GM19328 (cell line): ENCODE data around the gene SMPD3.

ENCODE experiments used
- ATAC-seq: cut with Tn5 transposase; IDR thresholded peaks from one replicate; pipeline ENCODE4 v1.9.1; 2021; ENCODE audit warnings: mild to moderate bottlenecking, moderate library complexity; ENCODE audit not compliant: unreplicated experiment

Gene SMPD3

DNA sequence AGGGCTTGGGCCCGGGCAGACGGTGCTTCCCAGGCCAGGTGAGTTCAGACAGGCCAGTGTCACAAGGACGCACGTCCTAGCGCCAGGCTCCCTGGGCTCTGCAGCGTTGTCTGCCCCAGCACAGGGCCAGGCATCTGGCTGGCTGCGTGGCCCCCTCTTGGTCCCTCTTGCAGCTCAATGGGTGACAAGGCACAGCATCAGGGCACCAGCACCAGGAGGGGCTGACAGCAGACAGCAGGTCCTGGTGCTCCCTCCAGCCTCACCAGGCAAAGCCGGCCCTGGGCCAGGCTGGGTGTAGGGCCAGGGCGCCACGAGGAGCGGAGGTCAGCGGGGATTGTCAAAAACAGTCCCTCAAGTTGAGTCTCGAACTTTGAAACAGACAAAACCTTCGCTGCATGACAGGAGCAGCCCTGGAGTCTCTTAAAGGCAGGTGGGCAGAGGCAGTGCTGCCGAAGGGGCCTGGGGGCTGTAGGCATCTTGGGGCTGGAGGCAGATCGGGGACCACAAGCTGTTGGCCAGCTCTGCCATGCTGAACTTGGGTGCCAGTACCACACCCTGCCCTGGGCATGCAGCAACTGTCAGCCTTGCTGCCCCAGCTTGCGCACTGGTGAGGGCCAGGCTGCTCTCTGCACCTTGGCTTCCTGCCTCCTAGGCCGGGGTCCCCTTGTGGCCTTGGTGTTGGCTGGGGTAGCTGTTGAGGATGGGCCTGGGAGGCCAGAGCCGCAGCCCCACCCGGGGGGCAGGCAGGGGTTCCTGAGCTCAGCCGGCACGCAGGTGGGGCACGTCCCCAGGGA, 88.7 kb downstream of the SMPD3 start:
- ATAC-seq: no peak

DNA sequence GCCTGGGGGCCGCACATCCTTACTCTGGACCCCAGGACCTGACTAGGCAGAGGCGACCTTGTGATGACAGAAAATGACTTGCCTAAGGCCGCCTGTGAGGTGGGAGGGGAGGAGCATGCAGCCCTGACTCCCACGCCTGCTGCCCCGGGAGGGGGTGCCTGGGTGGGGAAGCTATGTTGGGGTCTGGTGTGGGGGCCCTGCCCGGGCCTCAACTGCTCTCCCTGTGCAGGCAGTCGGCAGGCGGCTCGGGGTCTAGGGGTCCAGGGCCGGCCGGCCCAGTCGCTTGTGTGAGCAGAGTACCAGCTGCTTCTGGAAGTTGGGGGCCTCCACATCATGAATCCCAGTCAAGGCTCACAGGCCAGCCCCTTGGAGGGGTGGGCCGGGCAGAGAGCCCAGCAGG, 89.4 kb downstream of the SMPD3 start:
- ATAC-seq: no peak

DNA sequence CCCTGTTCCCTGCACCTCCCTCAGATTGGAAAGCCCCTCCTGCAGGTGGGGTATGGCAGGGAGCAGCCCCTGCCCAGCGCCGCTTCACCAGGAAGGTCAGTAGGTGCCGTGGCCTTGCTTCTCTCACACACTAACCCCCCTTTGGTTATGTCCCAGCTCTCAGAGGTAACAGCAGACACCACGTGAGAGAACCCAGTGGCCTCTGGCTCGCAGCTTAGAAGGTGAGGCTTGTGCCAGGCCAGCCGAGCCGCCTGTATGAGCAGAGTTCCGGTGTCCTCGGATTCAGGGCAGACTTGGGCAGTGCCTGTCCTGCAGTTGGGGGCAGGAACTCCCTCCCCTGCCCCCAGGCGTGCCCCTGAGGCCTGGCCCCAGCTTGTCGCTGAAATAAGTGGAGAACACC, 90.4 kb downstream of the SMPD3 start:
- no peak for ATAC-seq

DNA sequence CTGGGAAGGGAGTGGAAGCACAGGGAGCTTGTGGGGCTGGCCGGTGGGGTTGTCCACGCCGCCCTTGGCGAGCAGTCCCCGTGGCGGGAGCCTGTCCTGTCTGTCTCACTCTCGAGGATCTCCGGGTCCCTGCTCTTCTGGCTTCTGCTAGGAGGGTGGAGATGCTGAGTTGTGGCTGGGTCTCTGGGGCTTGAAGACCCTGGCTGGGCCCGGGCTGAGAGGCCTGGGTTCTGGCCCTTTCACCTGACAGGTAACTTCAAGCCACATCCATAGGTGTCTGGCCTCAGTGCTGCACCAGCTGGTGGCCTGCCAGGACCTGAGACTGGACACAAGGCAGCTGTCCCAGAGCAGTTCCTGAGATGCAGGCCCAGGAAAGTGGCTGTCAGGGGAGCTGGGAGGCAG, 90.8 kb downstream of the SMPD3 start:
- ATAC-seq: no peak

DNA sequence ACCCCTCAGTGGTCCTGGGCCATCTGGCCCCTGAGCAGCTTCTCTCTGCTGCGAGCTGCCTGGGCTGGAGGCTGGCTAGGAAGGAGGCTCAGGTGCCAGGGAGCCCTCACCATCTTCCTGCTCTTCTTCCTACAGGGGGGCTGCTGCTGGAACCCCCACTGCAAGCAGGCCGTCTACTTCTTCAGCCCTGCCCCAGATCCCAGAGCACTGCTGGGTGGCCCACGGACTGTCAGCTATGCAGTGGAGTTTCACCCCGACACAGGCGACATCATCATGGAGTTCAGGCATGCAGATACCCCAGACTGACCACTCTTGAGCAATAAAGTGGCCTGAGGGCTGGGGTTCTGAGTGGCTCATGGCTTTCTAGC, 91.4 kb downstream of the SMPD3 start:
- no peak for ATAC-seq

DNA sequence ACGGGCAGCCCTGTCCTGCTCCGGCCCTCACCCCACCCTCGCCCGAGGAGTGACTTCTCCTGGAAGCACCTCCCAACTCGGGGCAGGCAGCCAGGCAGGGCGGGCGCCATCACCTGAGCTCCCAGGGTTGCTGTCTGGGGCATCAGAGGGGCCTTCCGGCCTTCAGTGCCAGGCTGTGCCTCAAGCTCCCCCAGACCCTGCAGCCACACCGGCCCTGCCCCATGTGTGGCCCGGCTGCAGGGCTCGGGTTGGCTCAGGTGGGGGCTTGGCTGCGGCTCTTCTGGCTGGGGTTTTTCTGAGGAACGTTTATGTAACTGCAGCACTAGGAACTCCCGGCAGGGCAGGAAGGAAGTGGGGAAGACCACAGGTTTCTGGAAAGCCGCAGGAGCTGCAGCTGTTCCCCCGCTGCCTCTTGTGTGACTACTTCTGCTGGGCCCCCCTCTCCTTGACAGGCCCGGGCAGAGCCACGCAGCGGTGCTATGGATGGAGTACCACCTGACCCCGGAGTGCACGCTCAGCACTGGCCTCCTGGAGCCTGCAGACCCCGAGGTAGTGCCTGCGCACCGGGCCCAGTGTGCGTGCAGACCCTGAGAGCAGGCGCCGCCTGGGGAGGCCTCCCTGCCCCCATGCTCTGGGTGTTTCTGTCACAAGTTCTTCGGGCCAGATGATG, 91.9 kb downstream of the SMPD3 start:
- ATAC-seq: peak; percentile 69

DNA sequence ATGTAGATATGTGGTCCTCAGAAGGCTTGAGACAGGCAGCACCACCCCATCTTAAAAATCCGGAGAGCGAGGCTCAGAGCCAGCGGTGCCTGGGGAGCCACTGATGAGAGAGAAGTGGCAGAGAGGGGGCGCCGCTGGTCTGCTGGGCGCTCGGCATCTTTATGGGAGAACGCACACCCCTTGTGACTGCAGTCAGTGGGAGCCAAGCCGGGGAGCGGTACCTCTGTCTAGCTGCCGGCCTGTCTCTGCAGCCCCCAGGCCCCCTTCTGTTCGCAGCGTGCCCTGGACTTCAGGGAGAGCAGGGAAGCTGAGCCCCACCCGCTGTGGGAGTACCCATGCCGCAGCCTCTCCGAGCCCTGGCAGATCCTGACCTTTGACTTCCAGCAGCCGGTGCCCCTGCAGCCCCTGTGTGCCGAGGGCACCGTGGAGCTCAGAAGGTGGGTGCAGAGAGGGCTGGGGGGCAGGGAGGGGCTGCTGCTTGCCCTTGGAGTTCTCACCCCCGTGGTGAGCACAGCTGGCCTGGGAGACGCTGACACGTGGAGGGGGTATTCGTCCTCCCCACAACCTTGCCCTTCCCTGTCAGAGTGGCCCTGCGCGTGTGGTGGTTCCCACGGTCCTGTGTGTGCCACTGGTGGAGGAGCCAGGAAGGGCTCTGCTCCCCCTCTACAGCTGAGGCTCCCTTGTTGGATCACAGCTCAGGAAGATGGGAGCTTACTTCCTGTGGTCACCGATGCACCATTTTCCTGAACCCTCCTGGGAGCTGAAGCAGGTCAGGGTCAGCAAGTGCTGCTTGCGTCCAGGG, 92.7 kb downstream of the SMPD3 start:
- no peak for ATAC-seq

DNA sequence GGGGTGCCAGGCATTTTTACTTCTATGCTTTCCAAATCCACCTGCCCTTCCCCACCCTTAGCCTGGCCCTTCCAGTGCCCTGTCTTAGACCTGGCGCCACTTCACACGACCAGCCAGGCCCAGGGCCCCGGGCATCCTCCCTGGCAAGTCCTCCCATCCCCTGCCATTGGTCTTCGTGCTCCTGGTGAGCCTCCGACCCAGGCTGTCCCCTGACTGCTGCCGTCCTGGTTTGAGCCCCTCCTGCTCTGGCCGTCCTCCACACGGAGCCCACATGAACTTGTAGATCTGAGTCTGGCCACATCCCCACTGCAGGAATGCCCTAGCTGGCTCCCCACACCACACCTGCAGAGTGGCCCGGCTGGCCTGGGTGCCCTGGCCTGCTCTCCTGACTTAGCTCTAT, 93.5 kb downstream of the SMPD3 start:
- ATAC-seq: no peak

DNA sequence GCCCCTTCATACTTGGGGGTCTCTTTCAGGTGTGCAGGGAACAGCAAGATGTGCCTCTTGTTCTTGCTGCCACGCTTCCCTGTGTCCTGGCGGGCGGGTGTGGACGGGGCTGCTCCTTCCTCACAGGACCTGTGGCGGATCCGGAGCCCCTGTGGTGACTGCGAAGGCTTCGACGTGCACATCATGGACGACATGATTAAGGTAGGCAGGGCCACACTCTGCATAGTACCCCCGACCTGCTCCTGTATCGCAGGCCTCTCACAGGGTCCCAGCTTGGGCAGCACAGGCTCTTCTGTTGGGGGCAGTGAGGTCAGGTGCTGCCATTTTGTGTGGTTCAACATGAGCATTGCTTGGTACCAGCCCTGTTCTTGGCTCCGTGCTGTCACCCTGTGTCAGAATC, 94.9 kb downstream of the SMPD3 start:
- no peak for ATAC-seq

DNA sequence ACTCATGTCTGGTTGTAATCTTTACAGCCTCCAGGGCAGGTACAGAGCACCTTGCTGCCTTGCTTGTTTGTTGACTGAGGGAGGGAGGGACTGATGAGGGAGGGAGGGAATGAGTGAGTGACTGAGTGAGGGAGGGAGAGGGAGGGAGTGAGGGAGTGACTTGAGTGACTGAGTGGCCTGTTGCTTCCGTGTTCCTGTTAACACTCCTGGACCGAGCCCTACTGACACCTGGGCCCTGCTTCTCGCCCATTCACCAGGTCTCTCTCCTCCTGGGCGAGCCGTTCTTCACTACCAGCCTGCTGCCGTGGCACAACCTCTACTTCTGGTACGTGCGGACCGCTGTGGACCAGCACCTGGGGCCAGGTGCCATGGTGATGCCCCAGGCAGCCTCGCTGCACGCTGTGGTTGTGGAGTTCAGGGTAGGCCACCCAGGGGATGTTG, 96.3 kb downstream of the SMPD3 start:
- ATAC-seq: no peak

DNA sequence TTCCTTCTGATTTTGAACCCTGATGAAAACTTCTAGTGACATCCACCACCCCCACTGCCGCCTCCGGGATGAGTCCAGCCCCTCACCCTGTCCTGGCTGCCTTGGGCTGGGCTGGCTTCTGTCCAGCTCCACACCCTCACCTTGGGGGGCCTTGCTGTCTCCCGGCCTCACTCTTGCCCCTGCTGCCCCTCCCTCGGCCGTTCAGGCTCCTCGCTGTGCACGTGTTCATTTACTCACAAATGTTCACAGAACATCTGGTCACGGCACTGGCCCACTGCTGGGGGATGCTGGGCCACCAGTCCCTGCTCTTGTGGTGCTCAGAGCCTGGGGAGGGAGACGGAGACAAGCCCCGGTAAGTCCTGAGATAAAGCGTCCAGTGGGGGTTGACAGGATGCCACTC, 96.8 kb downstream of the SMPD3 start:
- no peak for ATAC-seq

DNA sequence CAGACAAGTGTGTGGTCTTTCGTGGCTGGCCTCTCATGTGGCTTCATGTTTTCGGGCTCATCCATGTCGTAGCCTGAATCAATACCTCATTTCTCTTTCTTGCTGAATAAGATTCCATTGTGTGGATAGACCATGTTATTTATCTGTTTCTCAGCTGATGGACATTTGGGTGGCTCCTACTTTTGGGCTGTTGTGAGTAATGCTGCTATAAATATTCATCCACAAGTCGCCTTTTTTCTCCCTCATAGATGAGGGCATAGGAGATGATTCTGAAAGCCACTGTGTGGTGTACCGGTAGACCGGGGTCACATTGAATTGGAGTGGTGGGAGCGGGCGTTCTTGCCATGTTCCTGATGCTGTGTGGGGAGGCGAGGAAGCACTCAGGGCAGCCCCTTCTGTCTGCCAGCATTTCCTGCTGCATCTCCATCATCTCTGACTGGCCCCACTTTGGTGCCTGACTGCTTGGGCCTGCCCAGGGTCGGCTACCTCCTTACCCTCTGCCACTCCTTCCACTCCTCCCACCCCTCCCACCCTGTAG, 97.4 kb downstream of the SMPD3 start:
- no peak for ATAC-seq

DNA sequence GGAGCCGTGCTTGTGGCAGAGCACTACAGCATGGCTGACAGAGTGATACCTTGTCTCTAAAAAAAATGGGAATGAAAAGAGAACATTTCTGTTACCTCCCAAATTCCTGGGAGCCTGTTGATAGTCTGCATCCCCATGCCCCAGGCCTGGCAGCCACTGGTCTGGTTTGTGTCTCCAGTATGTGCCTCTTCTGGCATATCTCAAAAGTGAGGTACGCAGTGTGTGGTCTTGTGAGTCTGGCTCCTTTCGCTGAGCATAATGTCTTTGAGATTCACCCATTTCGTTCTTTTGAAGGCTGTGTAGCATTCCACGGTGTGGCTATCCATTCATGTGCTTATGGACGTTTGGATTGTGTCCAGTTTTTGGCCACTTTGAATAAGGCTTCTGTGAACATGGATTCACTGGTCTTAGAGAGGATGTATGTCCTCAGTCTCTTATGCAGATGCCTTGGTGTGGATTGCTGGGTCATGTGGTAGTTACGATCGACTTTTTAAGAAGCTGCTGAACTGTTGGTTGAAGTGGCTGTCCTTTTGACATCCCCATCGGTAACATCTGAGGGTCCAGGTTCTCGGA, 98.4 kb downstream of the SMPD3 start:
- no peak for ATAC-seq

DNA sequence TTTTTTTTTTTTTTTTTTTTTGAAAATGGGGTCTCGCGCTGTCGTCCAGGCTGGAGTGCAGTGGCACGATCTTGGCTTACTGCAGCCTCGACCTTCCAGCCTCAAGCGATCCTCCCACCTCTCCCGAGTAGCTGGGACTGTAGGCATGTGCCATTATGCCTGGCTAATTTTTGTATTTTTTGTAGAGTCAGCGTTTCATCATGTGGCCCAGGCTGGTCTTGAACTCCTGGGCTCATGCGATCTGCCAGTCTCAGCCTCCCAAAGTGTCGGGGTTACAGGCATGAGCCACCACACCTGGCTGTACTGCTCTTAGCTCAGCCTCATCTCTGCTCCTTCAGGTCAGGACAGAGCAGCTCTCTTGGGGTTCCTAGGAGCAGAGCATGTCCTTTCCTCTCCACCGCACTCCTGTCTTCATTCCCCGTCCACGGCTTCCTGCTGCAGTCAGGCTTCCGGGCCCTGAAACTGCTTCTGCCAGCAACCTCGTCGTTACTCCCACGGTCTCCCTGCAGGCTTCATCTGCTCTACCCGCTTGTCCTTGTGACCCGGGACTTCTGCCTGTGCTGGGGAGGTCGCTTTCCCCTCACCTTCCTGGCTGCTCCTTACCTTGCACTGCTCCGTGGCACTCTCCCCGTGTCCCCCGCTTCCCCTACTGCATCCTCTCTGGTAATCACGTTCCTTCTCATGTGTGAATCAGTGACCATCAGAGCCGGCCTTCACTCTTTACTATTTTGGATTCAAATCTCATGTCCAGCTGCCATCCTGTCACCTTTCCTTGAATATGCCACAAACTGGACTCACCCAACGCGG, 99.5 kb downstream of the SMPD3 start:
- ATAC-seq: no peak

DNA sequence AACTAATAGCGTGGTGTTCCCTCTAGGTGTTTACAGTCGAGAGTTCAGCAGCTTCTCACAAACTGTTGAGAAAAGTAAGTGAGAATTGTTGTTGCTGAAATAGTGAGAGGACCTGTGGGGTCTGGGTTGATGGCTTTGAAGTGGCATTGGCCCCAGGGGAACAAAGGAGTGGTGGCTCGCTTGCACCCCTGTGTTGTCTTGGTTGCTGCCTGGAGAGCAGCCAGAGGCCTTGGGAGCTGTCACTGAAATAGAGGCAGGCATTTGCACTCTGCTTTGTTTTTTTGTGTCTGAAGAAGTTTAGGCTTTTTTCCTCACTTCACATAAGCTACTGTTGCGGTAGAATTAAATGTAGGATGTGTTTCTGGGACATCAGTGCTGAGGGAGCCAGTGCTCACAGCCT, 100.7 kb downstream of the SMPD3 start:
- no peak for ATAC-seq

DNA sequence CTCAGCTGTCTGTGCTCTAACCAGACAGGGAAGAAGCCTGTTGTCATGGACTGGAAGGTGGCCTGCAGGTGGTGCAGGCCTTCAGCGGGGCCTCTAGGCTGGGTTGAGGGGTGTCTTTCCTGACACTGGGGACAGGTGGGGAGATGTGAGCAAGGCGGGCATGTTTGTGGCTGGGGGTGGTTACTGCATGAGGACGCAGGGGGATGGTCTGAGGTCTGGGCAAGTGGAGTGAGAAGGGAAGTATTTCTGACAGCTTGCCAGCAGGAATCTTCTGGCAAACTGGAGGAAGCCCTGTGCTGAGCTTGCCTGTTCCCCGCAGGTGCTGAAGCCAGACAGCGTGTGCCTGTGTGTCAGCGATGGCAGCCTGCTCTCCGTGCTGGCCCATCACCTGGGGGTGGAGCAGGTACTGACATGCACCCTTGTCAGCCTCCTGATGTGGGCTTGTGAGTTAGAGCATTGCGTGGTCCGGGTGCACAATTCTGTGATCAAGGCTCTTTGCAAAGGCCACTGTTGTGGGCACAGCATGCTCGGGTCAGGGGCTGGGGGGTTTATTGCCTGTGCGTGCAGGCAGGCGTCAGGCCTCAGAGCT, 101.3 kb downstream of the SMPD3 start:
- ATAC-seq: no peak

DNA sequence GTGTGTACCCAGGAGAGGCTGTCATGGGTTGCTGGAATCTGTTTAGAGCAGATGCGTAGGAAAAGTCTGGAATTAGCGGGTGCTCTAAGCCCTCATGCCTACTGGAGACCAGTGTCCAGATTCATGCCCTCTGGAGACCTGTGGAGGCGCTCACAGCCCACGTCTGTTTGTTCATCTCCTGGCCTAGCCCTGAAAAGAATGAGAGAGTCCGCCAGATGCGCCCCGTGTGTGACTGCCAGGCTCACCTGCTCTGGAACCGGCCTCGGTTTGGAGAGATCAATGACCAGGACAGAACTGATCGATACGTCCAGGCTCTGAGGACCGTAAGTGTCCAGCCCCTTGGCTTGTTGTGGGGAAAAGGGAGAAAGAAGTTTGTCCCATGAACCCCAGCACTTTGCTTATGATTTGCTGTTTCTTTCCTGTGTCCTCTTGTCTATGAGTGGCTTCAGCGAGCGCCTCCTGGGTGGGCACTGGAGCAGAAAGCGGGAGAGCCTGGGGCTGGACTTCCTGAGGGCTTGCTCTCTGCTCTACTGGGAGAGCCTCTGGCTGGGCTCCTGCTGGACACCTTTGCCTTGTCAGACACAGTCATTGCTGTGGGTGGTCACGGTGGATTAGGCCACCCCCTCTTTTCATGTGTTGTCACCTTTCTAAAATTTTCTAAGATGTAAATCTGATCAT, 102.2 kb downstream of the SMPD3 start:
- no peak for ATAC-seq

DNA sequence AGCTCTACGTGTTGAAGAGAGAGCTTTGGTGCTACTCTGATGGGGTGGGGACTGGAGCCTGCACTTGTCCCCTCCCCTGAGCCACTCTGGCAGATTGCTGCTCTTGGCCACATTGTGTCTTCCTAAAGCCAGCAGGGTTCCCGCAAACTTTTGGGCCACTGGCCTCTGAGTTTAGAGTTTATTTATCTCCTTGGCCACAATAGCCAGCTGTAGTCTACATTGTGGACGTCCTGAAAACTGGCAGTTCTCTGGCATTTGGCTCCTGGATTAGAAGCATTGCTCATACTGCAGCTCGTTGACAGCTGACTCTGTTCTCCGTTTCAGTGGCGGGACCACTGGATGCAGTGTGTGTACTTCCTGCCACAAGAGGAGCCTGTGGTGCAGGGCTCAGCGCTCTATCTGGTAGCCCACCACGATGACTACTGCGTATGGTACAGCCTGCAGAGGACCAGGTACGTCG, 102.9 kb downstream of the SMPD3 start:
- no peak for ATAC-seq

DNA sequence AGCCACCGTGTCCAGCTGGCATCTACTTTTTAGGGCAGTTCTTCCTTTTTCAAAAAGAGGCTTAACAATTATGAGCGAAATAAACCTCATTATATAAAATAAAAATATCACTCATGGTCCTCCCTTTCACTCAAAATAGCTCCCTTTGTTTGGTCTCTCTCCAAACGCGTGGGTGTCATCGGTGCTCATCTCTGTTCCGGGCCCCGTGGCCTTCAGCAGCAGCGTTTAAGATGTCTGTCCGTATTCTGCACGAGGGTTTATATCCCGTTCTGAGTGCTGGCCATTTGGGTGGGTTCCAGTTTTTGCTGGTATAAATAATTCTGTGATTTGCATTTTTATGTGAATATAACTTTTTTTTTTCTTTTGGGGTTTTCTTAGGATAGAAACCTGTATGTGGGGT, 104.1 kb downstream of the SMPD3 start:
- ATAC-seq: no peak
